Stimulated activated CD8-positive, alpha-beta memory T cell treated with anti-CD3 and anti-CD28 coated beads, Interleukin-4, amount 100 ng/mL, for 24 hours (primary cell): ENCODE data around the gene EHMT2.

Experiments
- DNase-seq: peaks from one replicate; pipeline ENCODE4 v3.0.0-alpha.2; 2020; ENCODE audit warnings: low read depth

The EHMT2 gene

GRCh38 chr6:31888276-31889258 lies 8.9 kb downstream of the EHMT2 start:
- DNase-seq = peak; percentile 44

GRCh38 chr6:31887173-31888007 lies 10.1 kb downstream of the EHMT2 start:
- no peak for DNase-seq

DNA sequence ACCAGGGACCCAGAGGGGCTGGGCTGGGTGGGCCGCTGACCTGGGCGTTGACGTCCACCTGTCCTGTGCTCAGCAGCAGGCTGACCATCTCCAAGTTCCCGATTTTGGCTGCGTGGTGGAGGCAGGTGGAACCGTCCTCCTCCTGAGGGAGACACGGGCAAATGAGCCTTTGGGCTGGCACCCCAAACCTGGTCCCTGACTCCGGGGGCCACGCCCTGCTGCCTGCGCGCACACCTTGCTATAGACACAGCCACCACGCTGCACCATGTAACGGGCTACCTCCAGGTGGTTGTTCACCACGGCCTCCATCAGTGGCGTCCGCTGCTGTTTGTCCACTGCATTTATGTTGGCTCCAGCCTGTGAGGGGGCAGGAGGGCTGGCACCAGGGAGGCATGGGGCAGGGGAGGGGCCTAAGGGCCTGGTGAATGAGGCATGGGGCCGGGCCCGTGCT lies 10.9 kb downstream of the EHMT2 start:
- DNase-seq = no peak

DNA sequence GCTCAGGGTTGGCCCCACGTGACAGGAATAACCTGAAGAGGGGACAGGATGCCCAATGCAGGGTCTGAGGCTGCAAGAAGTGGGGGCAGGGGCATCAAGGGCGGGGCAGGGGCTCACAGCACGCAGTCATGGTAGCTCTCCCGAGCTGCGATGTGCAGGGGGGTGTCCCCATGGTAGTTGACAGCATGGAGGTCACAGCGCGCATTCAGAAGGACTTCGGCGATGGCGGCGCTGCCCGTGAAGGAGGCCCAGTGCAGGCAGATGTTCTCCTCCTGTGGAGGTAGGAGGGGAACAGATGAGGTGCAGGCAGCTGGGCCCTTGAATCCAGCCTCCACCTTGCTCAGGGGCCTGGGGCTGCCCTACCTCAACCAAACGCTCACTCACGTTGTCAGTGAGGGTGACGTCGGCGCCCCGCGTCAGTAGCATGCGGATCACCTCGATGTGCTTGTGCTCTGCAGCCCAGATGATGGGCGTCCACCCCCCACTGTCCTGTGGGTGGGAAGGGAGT lies 12.9 kb downstream of the EHMT2 start:
- DNase-seq = no peak

DNA sequence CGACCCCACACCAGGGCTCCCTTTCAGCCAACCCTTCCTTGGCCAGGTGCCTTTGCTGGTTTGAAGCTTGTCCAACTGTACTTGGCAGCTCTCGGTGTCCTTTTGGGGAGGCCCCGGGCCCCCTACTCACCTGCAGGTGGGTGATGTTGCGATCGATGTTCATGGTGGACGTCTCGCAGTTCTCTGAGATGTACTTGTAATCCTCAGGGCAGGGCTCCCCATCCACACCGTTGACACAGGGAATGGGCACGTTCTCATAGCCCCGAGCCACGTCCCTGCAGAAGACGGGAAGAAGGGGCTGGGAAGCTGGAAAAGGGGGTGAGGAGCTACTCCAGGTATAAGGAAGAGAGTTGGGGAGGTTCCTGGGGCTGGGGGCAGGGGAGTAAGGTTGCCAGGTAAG lies 13.8 kb downstream of the EHMT2 start:
- DNase-seq = no peak

DNA sequence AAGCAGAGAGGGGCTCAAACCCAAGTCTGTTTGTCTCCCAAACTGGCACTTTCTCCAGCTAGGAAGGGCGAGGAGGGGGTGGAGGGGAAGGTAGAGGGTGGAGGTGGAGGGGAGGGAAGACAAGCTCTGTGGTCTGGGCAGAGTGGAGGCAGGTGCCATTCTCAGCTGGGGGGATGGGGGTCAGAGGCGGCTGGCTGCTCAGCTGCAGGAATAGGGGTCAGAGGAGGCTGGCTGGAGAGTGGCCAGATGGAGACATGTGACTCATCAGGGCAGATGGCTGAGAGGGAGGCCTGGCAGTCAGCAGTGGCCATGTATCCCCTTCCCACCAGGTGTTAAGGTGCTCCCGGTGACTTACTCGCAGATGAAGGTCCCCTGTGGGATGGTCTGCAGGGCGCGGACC lies 15.2 kb downstream of the EHMT2 start:
- no peak for DNase-seq

- DNase-seq = no peak
Measured at GRCh38 chr6:31881136-31881859, 16.2 kb downstream of the EHMT2 start.

- DNase-seq = no peak
Measured at GRCh38 chr6:31880616-31881015, 16.9 kb downstream of the EHMT2 start.

GRCh38 chr6:31879901-31880300 lies 17.6 kb downstream of the EHMT2 start:
- DNase-seq = no peak

GRCh38 chr6:31879143-31879542 lies 18.4 kb downstream of the EHMT2 start:
- no peak for DNase-seq

DNA sequence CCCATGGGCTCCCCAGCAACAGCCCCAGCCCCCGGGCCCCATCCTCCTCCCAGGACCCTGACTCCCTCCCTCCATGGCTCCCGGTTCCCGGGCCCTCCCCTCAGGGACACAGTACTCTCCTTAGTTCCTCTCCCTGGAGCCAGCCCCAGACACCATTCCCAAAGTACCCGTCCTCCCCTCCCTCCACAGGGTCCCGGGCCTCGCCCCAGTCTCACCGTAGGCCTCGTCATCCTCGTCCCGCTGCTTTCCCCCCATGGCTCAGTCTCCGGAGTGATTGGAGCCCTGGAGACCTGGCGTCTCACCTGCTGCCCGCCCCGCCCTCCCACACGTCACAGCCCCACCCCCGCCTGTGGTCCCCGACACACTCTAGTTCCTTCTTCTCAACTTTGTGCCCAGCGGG lies 18.8 kb downstream of the EHMT2 start, which contains the start of gene SLC44A4:
TSS of gene SLC44A4 (minus strand) at position 272 of the 400 bp plus-strand sequence. CDS start at position 255, 17 bp downstream.
- DNase-seq = no peak

- no peak for DNase-seq
Measured at GRCh38 chr6:31878222-31878621, 19.3 kb downstream of the EHMT2 start.

- no peak for DNase-seq
Measured at GRCh38 chr6:31877651-31878161, 19.8 kb downstream of the EHMT2 start.

- DNase-seq = no peak
Measured at GRCh38 chr6:31877125-31877650, 20.3 kb downstream of the EHMT2 start.

- DNase-seq = no peak
Measured at GRCh38 chr6:31876357-31876756, 21.1 kb downstream of the EHMT2 start.

- no peak for DNase-seq
Measured at GRCh38 chr6:31875877-31876276, 21.6 kb downstream of the EHMT2 start.

- DNase-seq = no peak
Measured at GRCh38 chr6:31874836-31875572, 22.5 kb downstream of the EHMT2 start.

- no peak for DNase-seq
Measured at GRCh38 chr6:31874084-31874670, 23.3 kb downstream of the EHMT2 start.

DNA sequence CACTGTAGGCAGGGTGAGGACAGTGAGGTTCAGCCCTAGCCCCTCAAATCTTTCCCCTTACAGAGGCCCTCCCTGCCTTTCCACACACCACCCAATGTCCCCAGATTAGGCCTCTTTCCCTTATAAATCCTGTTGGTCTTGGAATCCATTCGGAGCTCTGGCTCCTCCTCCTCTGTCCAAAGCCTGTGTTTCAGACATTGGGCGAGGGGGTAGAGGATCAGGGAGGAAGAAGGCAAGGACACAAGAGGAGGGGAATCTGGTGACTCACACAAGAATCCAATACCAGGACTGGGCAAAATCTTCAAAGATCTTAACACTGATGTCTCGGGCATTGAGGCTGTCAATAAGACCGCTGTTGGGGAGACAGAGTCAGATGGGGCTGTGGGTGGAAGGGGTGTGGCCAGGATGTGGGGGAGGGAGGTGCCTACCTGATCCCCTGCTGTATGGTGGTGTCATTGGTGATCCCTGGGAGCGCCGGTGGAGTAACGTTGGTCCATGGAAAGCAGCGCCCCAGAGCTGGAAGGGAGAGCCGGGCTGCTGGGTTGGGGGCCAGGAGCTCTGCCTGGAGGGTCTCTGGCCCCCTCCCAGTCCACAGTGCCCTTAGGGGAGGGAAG lies 26.3 kb downstream of the EHMT2 start:
- no peak for DNase-seq
